M059J (cell line): ENCODE data around the gene CSTPP1. TPM values are rescaled to one million over a fixed set of nuclear protein-coding genes. Genes with fewer than 3 reads are reported as not detected.
"Not testable (repeated sequence)": the region's sequence is repeated elsewhere in the genome, so short reads cannot be mapped to it uniquely, and the experiment has no call there.

ENCODE experiments used
- DNase-seq: peaks from one replicate; pipeline ENCODE4 v3.0.0-alpha.2; 2012; ENCODE audit warnings: low read depth
- total RNA-seq: library from RNA; depleted of rRNA; stranded (reverse); fragments of >200 nt; shearing (Covaris generic); gene quantifications from 2 replicates; pipeline ENCODE4 v1.2.3, GENCODE V29; 2014; rRNA removed

CSTPP1 gene
- total RNA-seq, 1 experiment from 2014 or later = 46.6 TPM

- DNase-seq = no peak
Measured at GRCh38 chr11:47207459-47207858, 270.9 kb downstream of the CSTPP1 start.

GRCh38 chr11:47208008-47208552 lies 271.5 kb downstream of the CSTPP1 start:
- not testable (repeated sequence) for DNase-seq

DNA sequence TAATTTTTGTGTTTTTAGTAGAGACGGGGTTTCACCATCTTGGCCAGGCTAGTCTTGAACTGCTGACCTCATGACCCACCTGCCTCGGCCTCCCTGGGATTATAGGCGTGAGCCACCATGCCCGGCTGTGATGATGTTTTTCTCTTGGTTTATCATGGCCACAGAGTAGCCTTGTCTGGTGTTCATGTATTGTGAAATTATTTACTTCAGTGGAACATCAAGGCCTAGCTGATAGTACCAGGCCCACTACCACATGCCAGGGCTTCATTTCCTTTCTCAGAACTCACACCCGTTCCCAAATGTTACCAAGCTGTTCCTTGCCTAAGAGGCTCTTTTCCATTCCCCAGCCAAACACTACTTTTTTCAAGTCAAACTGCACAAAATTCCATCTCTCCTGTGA lies 272.1 kb downstream of the CSTPP1 start:
- no peak for DNase-seq

Other genes starting within 250 kb of the CSTPP1 start
- gene ARHGAP1, start 236.1 kb upstream of the CSTPP1 start, total RNA-seq = 20.2 and 34.8 TPM in 2 replicates
- gene ZNF408, start 235.7 kb upstream of the CSTPP1 start, total RNA-seq = 7.2 and 14.6 TPM in 2 replicates
- not detected in 2 replicates for gene F2, start 217.5 kb upstream of the CSTPP1 start, total RNA-seq
- gene CKAP5, start 90.5 kb upstream of the CSTPP1 start, total RNA-seq = 57.1 and 113 TPM in 2 replicates
- 0.98 and 1.1 TPM in 2 replicates for gene LRP4, start 18.2 kb upstream of the CSTPP1 start, total RNA-seq
- gene ARFGAP2, start 240.1 kb downstream of the CSTPP1 start, total RNA-seq = 119 and 130 TPM in 2 replicates
- gene PACSIN3, start 249.7 kb downstream of the CSTPP1 start, total RNA-seq = 13.3 and 15.8 TPM in 2 replicates